Thyroid gland (tissue), 4 donors: ENCODE results near the gene FAM135A. TPM values are rescaled to one million over a fixed set of nuclear protein-coding genes. Genes with fewer than 3 reads are reported as not detected.
"Not testable (repeated sequence)": the region's sequence is repeated elsewhere in the genome, so short reads cannot be mapped to it uniquely, and the experiment has no call there.

Source experiments
- DNase-seq, 2 donors: peaks; one replicate each; pipeline ENCODE4 v3.0.0-alpha.2; 2019
- H3K27ac ChIP-seq, 3 donors: fragments of 200-600 bp; sonication (generic); 1 replicate in 2 of 3; 2 replicates in 1 of 3; pipeline ENCODE4 v1.5.1; 2016 to 2019; ENCODE audit warnings: mild to moderate bottlenecking in 1 of 3, moderate library complexity in 1 of 3
- H3K27me3 ChIP-seq: fragments of 200-600 bp; sonication (generic); one replicate; pipeline ENCODE4 v1.5.1; 2019
- H3K36me3 ChIP-seq, 2 donors: fragments of 200-600 bp; sonication (generic); one replicate each; pipeline ENCODE4 v1.5.1; 2016 to 2019
- H3K4me1 ChIP-seq, 2 donors: fragments of 200-600 bp; sonication (generic); one replicate each; pipeline ENCODE4 v1.5.1; 2017 to 2019
- H3K4me3 ChIP-seq, 3 donors: fragments of 200-600 bp; sonication (generic); replicated peaks in 1 of 3; 1 replicate in 2 of 3; 2 replicates in 1 of 3; pipeline ENCODE4 v1.5.1; 2016; ENCODE audit warnings: mild to moderate bottlenecking in 1 of 3
- H3K9me3 ChIP-seq: fragments of 200-600 bp; sonication (generic); one replicate; pipeline ENCODE4 v1.5.1; 2017
- CTCF ChIP-seq, 6 experiments: fragments of 200-600 bp in 3 of 6; fragments of 450-650 bp in 3 of 6; sonication (generic) in 3 of 6; IDR thresholded peaks; one replicate each; pipeline ENCODE4 v1.5.1; 2016 to 2019; ENCODE audit warnings: antibody characterized with exemption in 6 of 6, mild to moderate bottlenecking in 2 of 6, inconsistent platforms in 1 of 6, moderate library complexity in 1 of 6
- POLR2A ChIP-seq, 2 donors: fragments of 450-650 bp; IDR thresholded peaks; one replicate each; pipeline ENCODE4 v1.6.1; 2017; ENCODE audit warnings: antibody characterized with exemption in 2 of 2, mild to moderate bottlenecking in 2 of 2, moderate library complexity in 1 of 2
- WGBS, 2 donors: methylation state at CpG; one replicate each; pipeline ENCODE4 v1.1.5; 2017; 5-methylcytosine and 5-hydroxymethylcytosine counted together
- intact Hi-C: fragments of 100-400 bp; cut with DNase I; formaldehyde crosslinking; loops from one replicate; pipeline ENCODE4 v1.15.1; 2023
- total RNA-seq, 4 donors: library from RNA; depleted of rRNA; stranded (reverse); fragments of >200 nt; gene quantifications; one replicate each; pipeline ENCODE4 v1.2.3, GENCODE V29; 2016

FAM135A gene
- total RNA-seq, 4 donors from 2014 or later: 17.0 to 42.9 (median 27.3) TPM

- 79 to 84% methylated on average over 3 of the region's 3 CpGs for WGBS, 2 donors
- intact Hi-C loops: no loop called here
Observed at GRCh38 chr6:70489364-70489763, 76.1 kb downstream of the FAM135A start.

GRCh38 chr6:70494833-70495232 lies 81.5 kb downstream of the FAM135A start:
- Histone ChIP-seq H3K36me3 (no peaks in the 10 kb centered on the region), H3K4me3 (no peak overlapping the region), H3K4me1 (no peaks in the 10 kb centered on the region), H3K27ac (no peak overlapping the region), H3K9me3 (no peaks in the 10 kb centered on the region), H3K27me3 (no peaks in the 10 kb centered on the region)
- intact Hi-C loops: no loop called here
- DNase-seq: no peak
- 87 to 89% methylated on average over 1 of the region's 1 CpG for WGBS, 2 donors
- TF ChIP-seq POLR2A (IDR thresholded peaks at IDR 0.05) (no peak), CTCF (IDR thresholded peaks at IDR 0.05) (no peak)

More at GRCh38 chr6:70489364-70489763, 76.1 kb downstream of the FAM135A start:
- Histone ChIP-seq H3K27ac (no peak overlapping the region), H3K27me3 (no peaks in the 10 kb centered on the region), H3K4me3 (no peak overlapping the region), H3K9me3 (no peaks in the 10 kb centered on the region), H3K4me1 (no peaks in the 10 kb centered on the region), H3K36me3 (no peaks in the 10 kb centered on the region)
- TF ChIP-seq POLR2A (IDR thresholded peaks at IDR 0.05): no peak
- TF ChIP-seq CTCF (IDR thresholded peaks at IDR 0.05): no peak
- no peak for DNase-seq

GRCh38 chr6:70495790-70496189 lies 82.5 kb downstream of the FAM135A start:
- H3K4me3 ChIP-seq, H3K27ac ChIP-seq, DNase-seq, H3K4me1 ChIP-seq, H3K36me3 ChIP-seq, H3K9me3 ChIP-seq, H3K27me3 ChIP-seq, intact Hi-C loops: not testable (repeated sequence)
- whole genome bisulfite sequencing, 2 donors: 97 to 99% methylated on average over 3 of the region's 3 CpGs

GRCh38 chr6:70502484-70502883 lies 89.2 kb downstream of the FAM135A start:
- no peaks in the 10 kb centered on the region for H3K4me1 ChIP-seq
- DNase-seq: no peak
- no peak overlapping the region for H3K4me3 ChIP-seq
- H3K9me3 ChIP-seq: no peaks in the 10 kb centered on the region
- no peak overlapping the region for H3K27ac ChIP-seq
- WGBS, 2 donors: 96 to 97% methylated on average over 3 of the region's 3 CpGs
- no peaks in the 10 kb centered on the region for H3K27me3 ChIP-seq
- H3K36me3 ChIP-seq: peaks cover 2 to 10% of the 10 kb centered on the region in 2 donors
- intact Hi-C loops: no loop called here
- TF ChIP-seq CTCF (IDR thresholded peaks at IDR 0.05) (no peak), POLR2A (IDR thresholded peaks at IDR 0.05) (no peak)

- Histone ChIP-seq H3K27me3 (no peaks in the 10 kb centered on the region), H3K9me3 (no peaks in the 10 kb centered on the region), H3K27ac (no peak overlapping the region), H3K4me3 (no peak overlapping the region), H3K4me1 (no peaks in the 10 kb centered on the region), H3K36me3 (peaks cover 2 to 10% of the 10 kb centered on the region in 2 donors)
- WGBS, 2 donors: 93 to 100% methylated on average over 1 of the region's 1 CpG
- intact Hi-C loops: no loop called here
- TF ChIP-seq POLR2A (IDR thresholded peaks at IDR 0.05): no peak
- no peak for TF ChIP-seq CTCF (IDR thresholded peaks at IDR 0.05)
- no peak for DNase-seq
Observed at GRCh38 chr6:70503813-70504465, 90.6 kb downstream of the FAM135A start.
